ENCODE data around the gene ZNF804A. TPM values are rescaled to one million over a fixed set of nuclear protein-coding genes. Genes with fewer than 3 reads are reported as not detected.

The ZNF804A gene
- total RNA-seq, 1 donor from 2014 or later = not detected

DNA sequence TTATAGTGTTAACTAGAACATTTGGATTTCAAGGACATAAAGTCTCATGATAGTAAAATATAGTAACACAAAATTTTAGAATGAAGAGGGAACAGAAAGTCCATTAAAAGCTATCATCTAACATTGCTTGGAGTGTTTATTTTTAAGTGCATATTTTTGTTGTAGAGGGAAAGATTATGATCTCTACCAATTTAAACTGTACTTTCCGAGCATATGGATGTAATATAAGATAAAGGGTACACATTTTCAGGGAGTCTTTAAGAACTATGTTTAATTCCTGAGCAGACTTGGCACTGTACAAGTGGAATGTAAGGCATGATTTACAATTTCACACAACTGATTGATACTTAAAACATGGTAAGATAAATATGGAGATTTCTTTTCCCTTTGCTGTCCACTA is 34.2 kb upstream of the ZNF804A start:
- Histone ChIP-seq H3K9me3 (ENCODE audit: low read depth) (no peaks in the 10 kb centered on the region), H3K4me3 (no peak overlapping the region), H3K9ac (no peak overlapping the region), H3F3A (ENCODE audit: low read depth) (no peaks in the 10 kb centered on the region), H3K27ac (no peak overlapping the region), H4K20me1 (ENCODE audit: low read depth) (no peaks in the 10 kb centered on the region), H3K27me3 (no peaks in the 10 kb centered on the region), H3K79me2 (ENCODE audit: low read depth) (no peaks in the 10 kb centered on the region), H2AFZ (replicated peaks) (no peak overlapping the region), H3K4me2 (no peak overlapping the region), H3K36me3 (no peaks in the 10 kb centered on the region), H3K4me1 (no peaks in the 10 kb centered on the region)
- TF ChIP-seq, protein P1, sequence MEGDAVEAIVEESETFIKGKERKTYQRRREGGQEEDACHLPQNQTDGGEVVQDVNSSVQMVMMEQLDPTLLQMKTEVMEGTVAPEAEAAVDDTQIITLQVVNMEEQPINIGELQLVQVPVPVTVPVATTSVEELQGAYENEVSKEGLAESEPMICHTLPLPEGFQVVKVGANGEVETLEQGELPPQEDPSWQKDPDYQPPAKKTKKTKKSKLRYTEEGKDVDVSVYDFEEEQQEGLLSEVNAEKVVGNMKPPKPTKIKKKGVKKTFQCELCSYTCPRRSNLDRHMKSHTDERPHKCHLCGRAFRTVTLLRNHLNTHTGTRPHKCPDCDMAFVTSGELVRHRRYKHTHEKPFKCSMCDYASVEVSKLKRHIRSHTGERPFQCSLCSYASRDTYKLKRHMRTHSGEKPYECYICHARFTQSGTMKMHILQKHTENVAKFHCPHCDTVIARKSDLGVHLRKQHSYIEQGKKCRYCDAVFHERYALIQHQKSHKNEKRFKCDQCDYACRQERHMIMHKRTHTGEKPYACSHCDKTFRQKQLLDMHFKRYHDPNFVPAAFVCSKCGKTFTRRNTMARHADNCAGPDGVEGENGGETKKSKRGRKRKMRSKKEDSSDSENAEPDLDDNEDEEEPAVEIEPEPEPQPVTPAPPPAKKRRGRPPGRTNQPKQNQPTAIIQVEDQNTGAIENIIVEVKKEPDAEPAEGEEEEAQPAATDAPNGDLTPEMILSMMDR (IDR thresholded peaks at IDR 0.05) = no peak
- no peak for TF ChIP-seq EZH2 (IDR thresholded peaks at IDR 0.05)
- TF ChIP-seq EZH2phosphoT487 (IDR thresholded peaks at IDR 0.05) = no peak
- DNase-seq (ENCODE audit: low spot score) = no peak
- Mint-ChIP-seq H3K4me1 (no peaks in the 10 kb centered on the region), H3K27me3 (ENCODE audit: insufficient read depth, low read depth) (no peaks in the 10 kb centered on the region), H3K4me3 (no peak overlapping the region), H3K9me3 (no peaks in the 10 kb centered on the region), H3K36me3 (no peaks in the 10 kb centered on the region), H3K27ac (no peak overlapping the region)

DNA sequence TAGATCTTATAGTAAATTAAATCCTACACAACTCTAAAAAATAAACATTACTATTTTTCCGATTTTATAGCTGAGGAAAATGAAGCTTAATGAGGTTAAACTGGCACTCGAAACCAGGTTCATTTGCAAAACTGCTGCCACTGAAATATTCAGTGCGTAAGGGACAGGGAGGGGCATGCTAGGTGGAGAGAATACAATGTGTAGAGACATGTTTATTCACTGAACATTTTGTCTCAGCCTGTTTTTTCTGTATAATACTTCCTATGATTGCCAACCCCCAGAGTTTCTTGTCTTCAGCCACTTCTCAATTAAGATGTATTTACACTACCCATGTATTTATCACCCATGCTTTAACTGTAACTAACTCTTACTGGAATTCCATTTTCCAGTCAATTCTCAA is 31.6 kb upstream of the ZNF804A start:
- Mint-ChIP-seq H3K27me3 (ENCODE audit: insufficient read depth, low read depth) (no peaks in the 10 kb centered on the region), H3K9me3 (no peaks in the 10 kb centered on the region), H3K4me3 (no peak overlapping the region), H3K27ac (no peak overlapping the region), H3K36me3 (no peaks in the 10 kb centered on the region), H3K4me1 (no peaks in the 10 kb centered on the region)
- Histone ChIP-seq H3K4me1 (no peaks in the 10 kb centered on the region), H3K27ac (no peak overlapping the region), H4K20me1 (ENCODE audit: low read depth) (no peaks in the 10 kb centered on the region), H3K36me3 (no peaks in the 10 kb centered on the region), H3K9ac (no peak overlapping the region), H3K4me2 (no peak overlapping the region), H3K79me2 (ENCODE audit: low read depth) (no peaks in the 10 kb centered on the region), H3F3A (ENCODE audit: low read depth) (no peaks in the 10 kb centered on the region), H3K4me3 (no peak overlapping the region), H3K27me3 (no peaks in the 10 kb centered on the region), H3K9me3 (ENCODE audit: low read depth) (no peaks in the 10 kb centered on the region), H2AFZ (replicated peaks) (no peak overlapping the region)
- TF ChIP-seq EZH2 (IDR thresholded peaks at IDR 0.05) (no peak), EZH2phosphoT487 (IDR thresholded peaks at IDR 0.05) (no peak)
- TF ChIP-seq, protein P1 (IDR thresholded peaks at IDR 0.05) = no peak
- DNase-seq (ENCODE audit: low spot score) = no peak

DNA sequence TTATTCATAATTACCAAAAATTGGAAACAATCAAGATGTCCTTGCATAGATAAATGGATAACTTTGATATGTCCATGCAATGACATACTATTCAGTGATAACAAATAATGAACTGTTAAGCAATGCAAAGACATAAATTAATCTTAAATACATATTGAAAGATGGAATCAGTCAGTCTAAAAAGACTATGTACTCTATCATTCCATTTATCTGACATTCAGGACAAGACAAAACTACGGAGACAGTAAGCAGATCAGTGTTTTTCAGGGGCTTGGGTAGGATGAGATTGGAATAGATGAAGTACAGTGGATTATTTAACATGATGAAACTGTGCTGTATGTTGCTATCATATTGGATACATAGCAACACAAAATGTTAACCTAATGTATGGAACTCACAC is 21.3 kb upstream of the ZNF804A start:
- TF ChIP-seq EZH2 (IDR thresholded peaks at IDR 0.05) = no peak
- no peak for TF ChIP-seq EZH2phosphoT487 (IDR thresholded peaks at IDR 0.05)
- TF ChIP-seq, protein P1 (IDR thresholded peaks at IDR 0.05) = no peak

More for the DNA sequence above, 21.3 kb upstream of the ZNF804A start:
- H3K27me3 ChIP-seq = no peaks in the 10 kb centered on the region
- no peaks in the 10 kb centered on the region for H4K20me1 ChIP-seq (ENCODE audit: low read depth)
- peaks cover 7% of the 10 kb centered on the region for H3K4me1 ChIP-seq
- peaks cover 4% of the 10 kb centered on the region for H3K27me3 Mint-ChIP-seq (ENCODE audit: insufficient read depth, low read depth)
- no peaks in the 10 kb centered on the region for H3F3A ChIP-seq (ENCODE audit: low read depth)
- no peaks in the 10 kb centered on the region for H3K36me3 ChIP-seq
- no peaks in the 10 kb centered on the region for H3K9me3 ChIP-seq (ENCODE audit: low read depth)
- no peaks in the 10 kb centered on the region for H3K36me3 Mint-ChIP-seq
- no peaks in the 10 kb centered on the region for H3K79me2 ChIP-seq (ENCODE audit: low read depth)
- no peak overlapping the region for H3K27ac ChIP-seq
- H3K4me3 Mint-ChIP-seq = no peak overlapping the region
- DNase-seq (ENCODE audit: low spot score) = no peak
- no peak overlapping the region for H3K4me3 ChIP-seq
- no peak overlapping the region for H3K4me2 ChIP-seq
- H3K4me1 Mint-ChIP-seq = peaks cover 3% of the 10 kb centered on the region
- H2AFZ ChIP-seq (replicated peaks) = no peak overlapping the region
- H3K9ac ChIP-seq = no peak overlapping the region
- no peak overlapping the region for H3K27ac Mint-ChIP-seq
- H3K9me3 Mint-ChIP-seq = no peaks in the 10 kb centered on the region

Data from neural progenitor cell (in vitro differentiated cells).